ENCODE data around the gene TGFBR2. TPM values are rescaled to one million over a fixed set of nuclear protein-coding genes. Genes with fewer than 3 reads are reported as not detected.

TGFBR2 gene
- total and polyA plus RNA-seq, 8 donors, result 109 to 269 (median 122) TPM

DNA sequence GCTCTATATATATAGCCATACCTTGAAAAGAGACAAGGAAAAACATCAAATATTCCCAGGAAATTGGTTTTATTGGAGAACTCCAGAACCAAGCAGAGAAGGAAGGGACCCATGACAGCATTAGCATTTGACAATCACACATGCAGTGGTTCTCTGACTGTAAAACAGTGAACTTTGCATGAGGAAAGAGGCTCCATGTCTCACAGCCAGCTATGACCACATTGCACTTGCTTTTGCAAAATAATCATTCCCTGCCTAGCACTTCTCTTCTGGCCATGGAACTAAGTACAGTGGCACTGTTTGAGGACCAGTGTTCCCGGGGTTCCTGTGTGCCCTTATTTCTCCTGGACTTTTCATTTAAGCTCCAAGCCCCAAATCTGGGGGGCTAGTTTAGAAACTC lies 85.5 kb downstream of the TGFBR2 start:
- Histone ChIP-seq H3K27me3 (no peaks in the 10 kb centered on the region), H3K4me1 (peaks cover 22 to 68% of the 10 kb centered on the region in 2 donors), H3K27ac (peak overlapping the region in 1 of 2 donors; percentile 51), H3K4me3 (no peak overlapping the region), H3K36me3 (peaks cover 0 to 96% of the 10 kb centered on the region in 2 donors), H3K9me3 (no peaks in the 10 kb centered on the region)
- ATAC-seq, result no peak
- intact Hi-C loops (cut with DNase I), result no loop called here
- TF ChIP-seq, protein P1, sequence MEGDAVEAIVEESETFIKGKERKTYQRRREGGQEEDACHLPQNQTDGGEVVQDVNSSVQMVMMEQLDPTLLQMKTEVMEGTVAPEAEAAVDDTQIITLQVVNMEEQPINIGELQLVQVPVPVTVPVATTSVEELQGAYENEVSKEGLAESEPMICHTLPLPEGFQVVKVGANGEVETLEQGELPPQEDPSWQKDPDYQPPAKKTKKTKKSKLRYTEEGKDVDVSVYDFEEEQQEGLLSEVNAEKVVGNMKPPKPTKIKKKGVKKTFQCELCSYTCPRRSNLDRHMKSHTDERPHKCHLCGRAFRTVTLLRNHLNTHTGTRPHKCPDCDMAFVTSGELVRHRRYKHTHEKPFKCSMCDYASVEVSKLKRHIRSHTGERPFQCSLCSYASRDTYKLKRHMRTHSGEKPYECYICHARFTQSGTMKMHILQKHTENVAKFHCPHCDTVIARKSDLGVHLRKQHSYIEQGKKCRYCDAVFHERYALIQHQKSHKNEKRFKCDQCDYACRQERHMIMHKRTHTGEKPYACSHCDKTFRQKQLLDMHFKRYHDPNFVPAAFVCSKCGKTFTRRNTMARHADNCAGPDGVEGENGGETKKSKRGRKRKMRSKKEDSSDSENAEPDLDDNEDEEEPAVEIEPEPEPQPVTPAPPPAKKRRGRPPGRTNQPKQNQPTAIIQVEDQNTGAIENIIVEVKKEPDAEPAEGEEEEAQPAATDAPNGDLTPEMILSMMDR (IDR thresholded peaks at IDR 0.05), result no peak
- no peak for DNase-seq

DNA sequence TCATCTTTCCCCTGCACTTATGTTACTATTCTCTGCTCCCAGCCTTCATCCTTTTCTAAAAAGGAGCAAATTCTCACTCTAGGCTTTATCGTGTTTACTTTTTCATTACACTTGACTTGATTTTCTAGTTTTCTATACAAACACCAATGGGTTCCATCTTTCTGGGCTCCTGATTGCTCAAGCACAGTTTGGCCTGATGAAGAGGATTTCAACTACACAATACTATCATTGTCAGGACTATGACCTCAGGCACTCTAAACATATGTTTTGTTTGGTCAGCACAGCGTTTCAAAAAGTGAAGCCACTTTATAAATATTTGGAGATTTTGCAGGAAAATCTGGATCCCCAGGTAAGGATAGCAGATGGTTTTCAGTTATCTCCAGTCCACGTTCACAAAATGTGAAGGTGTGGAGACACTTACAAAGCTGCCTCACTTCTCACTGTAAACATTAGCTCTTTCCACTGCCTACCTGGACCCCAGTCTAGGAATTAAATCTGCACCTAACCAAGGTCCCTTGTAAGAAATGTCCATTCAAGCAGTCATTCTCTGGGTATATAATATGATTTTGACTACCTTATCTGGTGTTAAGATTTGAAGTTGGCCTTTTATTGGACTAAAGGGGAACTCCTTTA lies 86.2 kb downstream of the TGFBR2 start:
- TF ChIP-seq, protein P1 (IDR thresholded peaks at IDR 0.05), result no peak
- H3K4me1 ChIP-seq, result peaks cover 22 to 63% of the 10 kb centered on the region in 2 donors
- intact Hi-C loops (cut with DNase I), result no loop called here
- H3K4me3 ChIP-seq, result no peak overlapping the region
- H3K27ac ChIP-seq, result peak overlapping the region in 1 of 2 donors; percentile 51
- ATAC-seq (no peak), DNase-seq (no peak)
- H3K36me3 ChIP-seq, result peaks cover 0 to 92% of the 10 kb centered on the region in 2 donors
- H3K27me3 ChIP-seq, result no peaks in the 10 kb centered on the region
- H3K9me3 ChIP-seq, result no peaks in the 10 kb centered on the region

DNA sequence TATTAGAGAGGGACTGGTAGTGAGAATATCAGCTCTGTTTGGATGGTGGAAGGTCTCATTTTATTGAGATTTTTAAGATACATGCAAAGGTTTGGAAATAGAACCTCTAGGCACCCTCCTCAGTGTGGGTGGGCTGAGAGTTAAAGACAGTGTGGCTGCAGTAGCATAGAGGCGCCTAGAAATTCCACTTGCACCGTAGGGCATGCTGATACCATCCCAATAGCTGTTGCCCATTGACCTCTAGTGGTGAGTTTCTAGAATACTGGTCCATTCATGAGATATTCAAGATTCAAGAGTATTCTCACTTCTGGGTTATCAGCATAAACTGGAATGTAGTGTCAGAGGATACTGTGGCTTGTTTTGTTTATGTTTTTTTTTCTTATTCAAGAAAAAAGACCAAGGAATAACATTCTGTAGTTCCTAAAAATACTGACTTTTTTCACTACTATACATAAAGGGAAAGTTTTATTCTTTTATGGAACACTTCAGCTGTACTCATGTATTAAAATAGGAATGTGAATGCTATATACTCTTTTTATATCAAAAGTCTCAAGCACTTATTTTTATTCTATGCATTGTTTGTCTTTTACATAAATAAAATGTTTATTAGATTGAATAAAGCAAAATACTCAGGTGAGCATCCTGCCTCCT lies 87.2 kb downstream of the TGFBR2 start:
- intact Hi-C loops (cut with DNase I), result no loop called here
- Histone ChIP-seq H3K27ac (no peak overlapping the region), H3K4me3 (no peak overlapping the region), H3K36me3 (peaks cover 0 to 92% of the 10 kb centered on the region in 2 donors), H3K9me3 (no peaks in the 10 kb centered on the region), H3K4me1 (peaks cover 20 to 54% of the 10 kb centered on the region in 2 donors), H3K27me3 (no peaks in the 10 kb centered on the region)
- TF ChIP-seq, protein P1 (IDR thresholded peaks at IDR 0.05), result peak; percentile 74 to 77
- DNase-seq, result peak in 2 of 4 donors; percentile 59 to 70
- ATAC-seq, result peak; percentile 87

DNA sequence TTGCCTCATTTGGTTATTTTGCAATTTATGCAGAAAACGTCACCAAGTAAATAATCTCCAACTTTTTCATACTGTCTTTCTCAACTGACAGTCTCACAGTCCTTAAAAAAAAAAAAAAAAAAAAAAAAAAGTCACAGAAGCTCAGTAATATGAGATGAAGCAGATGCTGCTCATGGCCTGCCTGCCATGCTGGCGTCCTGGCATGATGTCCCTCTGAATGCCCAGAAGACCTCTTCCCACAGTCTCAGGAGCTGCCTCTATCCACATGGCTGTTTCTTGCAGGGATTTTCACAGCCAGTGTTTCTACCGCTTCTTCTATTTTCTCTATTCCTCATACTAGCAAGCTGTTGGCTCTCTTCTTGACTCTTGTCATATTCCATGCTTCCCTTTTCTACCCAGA lies 87.7 kb downstream of the TGFBR2 start:
- ATAC-seq, result no peak
- no peak overlapping the region for H3K27ac ChIP-seq
- H3K4me3 ChIP-seq, result no peak overlapping the region
- peaks cover 0 to 92% of the 10 kb centered on the region in 2 donors for H3K36me3 ChIP-seq
- H3K4me1 ChIP-seq, result peaks cover 14 to 48% of the 10 kb centered on the region in 2 donors
- TF ChIP-seq, protein P1 (IDR thresholded peaks at IDR 0.05), result no peak
- H3K27me3 ChIP-seq, result no peaks in the 10 kb centered on the region
- intact Hi-C loops (cut with DNase I), result no loop called here
- no peak for DNase-seq
- H3K9me3 ChIP-seq, result no peaks in the 10 kb centered on the region

DNA sequence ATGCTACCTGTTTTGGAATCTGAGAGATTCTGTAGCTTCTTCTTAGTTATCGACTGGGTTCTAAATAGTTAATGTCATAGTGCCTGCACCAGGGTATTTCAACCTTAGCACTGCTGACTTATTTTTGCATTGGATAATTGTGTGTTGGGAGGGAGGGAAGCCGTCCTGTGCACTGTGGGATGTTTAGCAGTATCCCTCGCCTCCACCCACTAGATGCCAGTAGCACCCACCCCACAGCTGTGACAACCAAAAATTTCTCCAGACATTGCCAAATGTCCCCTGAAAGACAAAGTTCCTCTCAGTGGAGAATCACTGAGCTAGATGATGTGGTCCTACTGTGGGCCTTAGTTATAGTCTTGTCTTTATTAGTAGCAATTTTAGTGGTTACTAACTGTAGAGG lies 88.3 kb downstream of the TGFBR2 start:
- no peak overlapping the region for H3K4me3 ChIP-seq
- peaks cover 9 to 43% of the 10 kb centered on the region in 2 donors for H3K4me1 ChIP-seq
- peaks cover 0 to 92% of the 10 kb centered on the region in 2 donors for H3K36me3 ChIP-seq
- intact Hi-C loops (cut with DNase I), result no loop called here
- no peak for ATAC-seq
- no peaks in the 10 kb centered on the region for H3K27me3 ChIP-seq
- H3K9me3 ChIP-seq, result no peaks in the 10 kb centered on the region
- no peak overlapping the region for H3K27ac ChIP-seq
- TF ChIP-seq, protein P1 (IDR thresholded peaks at IDR 0.05), result no peak
- DNase-seq, result no peak

All from left lung (tissue), 10 donors.